Hindlimb muscle (tissue), 1 donor: ENCODE measurements around the gene CELSR1. TPM values are rescaled to one million over a fixed set of nuclear protein-coding genes. Genes with fewer than 3 reads are reported as not detected.

Source experiments
- DNase-seq: peaks from one replicate; pipeline ENCODE4 v3.0.0-alpha.2; 2013
- polyA plus RNA-seq: library from polyadenylated mRNA; unstranded; fragments of 120-200 nt; gene quantifications from one replicate; pipeline ENCODE4 v1.2.1, GENCODE V29; 2013; ENCODE audit not compliant: insufficient read length

Gene CELSR1
- polyA plus RNA-seq, 1 donor = 7.6 TPM

GRCh38 chr22:46457502-46458488 lies 79.6 kb downstream of the CELSR1 start:
- DNase-seq = no peak

- DNase-seq = no peak
Measured at GRCh38 chr22:46456818-46457163, 80.6 kb downstream of the CELSR1 start.

GRCh38 chr22:46455446-46455845 lies 82.0 kb downstream of the CELSR1 start:
- no peak for DNase-seq

- DNase-seq = no peak
Measured at GRCh38 chr22:46454504-46455269, 82.7 kb downstream of the CELSR1 start.

GRCh38 chr22:46453829-46454503 lies 83.5 kb downstream of the CELSR1 start:
- DNase-seq = no peak

- DNase-seq = no peak
Measured at GRCh38 chr22:46453006-46453828, 84.2 kb downstream of the CELSR1 start.

GRCh38 chr22:46452195-46453005 lies 85.0 kb downstream of the CELSR1 start:
- no peak for DNase-seq

- no peak for DNase-seq
Measured at GRCh38 chr22:46451741-46452140, 85.7 kb downstream of the CELSR1 start.

GRCh38 chr22:46450931-46451561 lies 86.4 kb downstream of the CELSR1 start:
- DNase-seq = no peak

- DNase-seq = no peak
Measured at GRCh38 chr22:46449974-46450745, 87.3 kb downstream of the CELSR1 start.

GRCh38 chr22:46449116-46449691 lies 88.2 kb downstream of the CELSR1 start:
- DNase-seq = no peak

- no peak for DNase-seq
Measured at GRCh38 chr22:46448333-46448732, 89.1 kb downstream of the CELSR1 start.

GRCh38 chr22:46447906-46448305 lies 89.5 kb downstream of the CELSR1 start:
- no peak for DNase-seq

GRCh38 chr22:46446799-46447198 lies 90.6 kb downstream of the CELSR1 start:
- DNase-seq = no peak

- DNase-seq = no peak
Measured at GRCh38 chr22:46445771-46446420, 91.5 kb downstream of the CELSR1 start.

- no peak for DNase-seq
Measured at GRCh38 chr22:46444390-46444854, 93.0 kb downstream of the CELSR1 start.

- no peak for DNase-seq
Measured at GRCh38 chr22:46443850-46444389, 93.5 kb downstream of the CELSR1 start.

- DNase-seq = no peak
Measured at GRCh38 chr22:46442217-46442853, 95.1 kb downstream of the CELSR1 start.
